ENCODE data around the gene TUBB.

TUBB gene

DNA sequence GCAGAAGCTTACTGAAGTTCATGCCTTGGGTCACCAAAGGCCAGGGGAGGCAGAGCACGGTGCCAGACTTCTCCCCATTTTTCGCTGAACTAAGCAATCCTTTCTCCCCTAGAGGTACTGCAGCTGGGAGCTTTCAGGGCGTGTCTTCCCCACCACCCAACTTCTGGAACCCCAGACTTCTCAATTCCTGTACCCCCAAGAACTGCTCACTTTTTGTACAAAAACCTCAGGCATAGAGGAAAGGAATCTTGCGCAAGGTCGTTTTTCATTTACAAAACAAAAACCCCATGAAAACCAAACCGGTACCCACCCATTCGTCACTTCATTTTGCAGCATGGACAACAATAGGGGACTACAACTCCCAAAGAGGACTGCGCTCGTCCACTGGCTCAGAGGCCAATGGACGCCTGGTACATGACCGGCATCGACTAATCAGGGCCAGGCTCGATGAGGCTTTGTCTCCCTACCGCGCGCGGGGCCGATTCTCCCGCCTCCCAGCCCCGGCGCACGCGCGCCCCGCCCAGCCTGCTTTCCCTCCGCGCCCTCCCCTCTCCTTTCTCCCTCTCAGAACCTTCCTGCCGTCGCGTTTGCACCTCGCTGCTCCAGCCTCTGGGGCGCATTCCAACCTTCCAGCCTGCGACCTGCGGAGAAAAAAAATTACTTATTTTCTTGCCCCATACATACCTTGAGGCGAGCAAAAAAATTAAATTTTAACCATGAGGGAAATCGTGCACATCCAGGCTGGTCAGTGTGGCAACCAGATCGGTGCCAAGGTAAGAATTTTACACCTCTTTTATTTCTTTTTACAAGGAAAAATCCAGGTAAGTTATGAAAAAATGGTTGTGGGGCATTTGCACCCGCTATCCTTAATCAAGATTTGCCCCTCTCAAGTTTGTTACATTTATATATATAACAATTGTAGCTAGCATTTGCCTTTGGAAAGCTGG, at the start of gene TUBB:
Gene TUBB (plus strand): TSS at position 562 of the 947 bp plus-strand sequence. CDS start 155 bp downstream, at position 717.
- DNase-seq = peak; percentile 95

DNA sequence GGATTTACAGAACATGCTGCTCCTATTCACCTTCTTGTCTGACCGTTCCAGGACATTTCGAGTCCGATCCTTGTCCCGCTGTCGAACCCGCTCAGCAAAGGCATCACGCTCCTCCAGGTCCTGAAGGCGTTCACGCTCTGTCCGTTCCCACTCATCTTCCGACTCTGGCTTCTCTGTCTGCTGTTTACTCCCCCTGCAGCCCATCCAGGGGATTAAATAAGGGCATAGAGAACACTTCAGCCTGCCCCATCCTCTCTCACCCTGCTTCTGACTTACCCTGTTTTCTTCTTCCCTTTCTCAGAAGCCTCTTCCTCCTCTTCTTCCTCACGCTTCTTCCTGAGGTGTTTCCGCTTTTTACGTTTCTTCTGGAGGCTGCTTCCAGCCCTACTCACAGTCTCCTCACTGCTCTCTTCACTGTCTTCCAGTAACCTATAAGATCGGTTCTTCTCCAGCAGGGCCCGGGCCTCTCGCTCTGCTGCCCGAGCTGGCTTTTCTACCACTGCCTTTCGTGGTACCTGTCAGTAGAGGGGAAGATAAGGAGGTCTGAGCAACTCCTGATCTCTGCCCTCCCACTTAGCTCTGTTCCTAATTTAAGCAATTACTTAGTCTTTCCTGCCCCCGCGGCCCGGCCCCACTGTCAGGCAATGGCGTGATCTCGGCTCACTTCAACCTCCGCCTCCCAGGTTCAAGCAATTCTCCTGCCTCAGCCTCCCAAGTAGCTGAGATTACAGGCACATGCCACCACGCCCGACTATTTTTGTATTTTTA, 49.2 kb upstream of the TUBB start:
- no peak for DNase-seq

DNA sequence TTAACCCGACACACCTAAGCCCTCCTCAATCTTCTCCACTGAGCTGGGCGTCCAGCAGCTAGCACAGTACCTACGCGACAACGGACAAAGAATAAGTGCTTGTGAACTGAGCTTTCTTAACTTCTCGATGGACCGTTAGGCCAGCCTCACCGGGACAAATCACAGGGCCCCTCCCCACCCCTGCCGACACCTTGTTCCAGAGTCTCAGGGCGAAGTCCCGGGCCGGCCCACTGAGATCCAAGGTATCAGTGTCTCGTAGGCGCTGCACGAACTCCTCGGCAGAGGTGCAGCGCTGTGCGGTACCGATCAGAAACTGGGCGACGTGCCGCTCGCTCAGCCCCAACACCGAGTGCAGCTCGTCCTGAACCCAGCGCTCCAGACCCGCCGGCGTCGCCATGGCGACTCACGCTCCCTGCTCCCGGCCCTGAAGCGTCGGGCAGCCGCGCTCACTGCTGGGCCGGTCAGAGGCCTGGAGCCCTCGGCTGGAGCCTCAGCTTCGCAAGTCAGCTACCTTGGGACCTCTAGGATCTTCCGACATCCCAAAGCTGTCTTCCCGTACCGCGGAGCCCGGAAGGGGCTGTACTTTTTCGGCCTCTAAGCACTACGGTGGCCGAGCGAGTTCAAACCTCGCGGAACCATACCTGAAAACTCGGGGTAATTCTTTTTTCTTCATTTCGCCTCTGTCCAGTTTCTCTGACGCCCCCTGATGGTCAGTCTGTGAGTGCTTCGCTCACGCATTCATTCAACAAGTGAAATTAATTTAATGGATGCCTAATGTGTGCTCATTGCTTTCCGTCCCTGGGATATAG, 47.5 kb upstream of the TUBB start, which contains the start of gene DHX16:
Gene DHX16 (minus strand): TSS at position 562 of the 809 bp plus-strand sequence. CDS start 165 bp downstream, at position 397.
- DNase-seq = peak; percentile 86

DNA sequence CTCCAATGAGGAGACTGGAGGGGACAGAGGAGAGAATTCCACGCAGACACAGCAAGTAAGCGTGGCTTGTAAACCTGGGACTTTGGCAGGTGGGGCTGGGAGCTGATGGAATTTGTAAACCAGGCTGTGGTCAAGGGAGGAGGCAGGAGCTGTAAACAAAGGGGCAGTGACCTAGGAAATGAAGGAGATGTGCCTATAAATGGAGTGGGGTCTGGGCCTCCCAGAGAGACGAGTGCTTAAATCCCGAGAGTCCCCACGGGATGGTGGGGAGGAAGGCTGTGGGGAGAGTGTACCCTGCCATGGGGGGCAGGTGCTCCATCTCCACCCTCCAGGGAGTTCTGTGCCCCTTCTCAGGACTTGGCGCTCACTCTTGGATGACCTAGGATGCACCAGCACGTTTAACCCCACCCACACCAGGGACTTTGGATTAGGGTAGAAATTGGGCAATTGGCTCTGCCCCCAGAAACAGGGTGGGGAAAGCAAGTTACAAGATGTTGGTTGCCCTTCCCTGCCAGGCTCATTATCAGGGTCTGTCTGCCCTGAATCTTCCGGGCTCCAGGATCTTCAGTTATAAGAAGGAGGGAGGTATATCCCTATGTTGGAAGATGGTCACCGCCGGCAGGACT, 43.4 kb upstream of the TUBB start:
- no peak for DNase-seq

DNA sequence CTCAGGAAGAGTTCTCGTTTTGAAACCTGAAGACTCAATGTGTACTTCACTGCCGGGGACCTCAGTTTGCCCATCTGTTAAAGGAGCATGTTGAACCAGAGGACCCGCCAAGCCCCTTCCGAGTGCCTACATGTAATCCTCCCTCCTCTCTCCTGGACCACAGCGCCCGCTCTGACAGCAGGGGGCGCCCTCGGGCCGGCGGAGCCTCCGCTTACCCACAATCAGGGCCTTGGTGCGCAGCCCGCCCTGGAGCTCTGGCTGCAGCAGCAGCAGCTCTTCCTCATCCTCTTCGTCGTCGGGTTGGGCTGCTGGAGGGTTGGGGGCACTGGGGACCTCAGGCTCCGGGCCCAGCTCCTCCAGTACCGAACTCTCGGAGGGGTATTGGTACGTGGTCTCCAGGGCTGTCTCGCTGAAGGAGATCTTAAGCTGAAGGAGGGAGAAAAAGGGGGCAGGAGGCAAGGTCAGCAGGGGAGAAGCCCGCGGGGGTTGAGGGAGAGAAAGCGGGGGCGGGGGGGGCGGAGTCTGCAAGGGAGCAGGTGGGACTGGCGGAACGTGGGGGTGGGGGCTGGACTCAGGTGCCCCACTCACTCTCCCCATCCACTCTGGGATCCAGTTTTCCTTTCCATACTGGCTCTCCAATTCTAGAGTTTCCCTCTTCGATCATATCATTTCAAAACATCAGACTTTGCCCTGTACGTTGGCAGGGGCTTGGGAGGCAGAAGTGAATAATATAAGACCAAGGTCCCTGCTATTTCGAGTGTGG, 41.0 kb upstream of the TUBB start:
- DNase-seq = peak; percentile 92

DNA sequence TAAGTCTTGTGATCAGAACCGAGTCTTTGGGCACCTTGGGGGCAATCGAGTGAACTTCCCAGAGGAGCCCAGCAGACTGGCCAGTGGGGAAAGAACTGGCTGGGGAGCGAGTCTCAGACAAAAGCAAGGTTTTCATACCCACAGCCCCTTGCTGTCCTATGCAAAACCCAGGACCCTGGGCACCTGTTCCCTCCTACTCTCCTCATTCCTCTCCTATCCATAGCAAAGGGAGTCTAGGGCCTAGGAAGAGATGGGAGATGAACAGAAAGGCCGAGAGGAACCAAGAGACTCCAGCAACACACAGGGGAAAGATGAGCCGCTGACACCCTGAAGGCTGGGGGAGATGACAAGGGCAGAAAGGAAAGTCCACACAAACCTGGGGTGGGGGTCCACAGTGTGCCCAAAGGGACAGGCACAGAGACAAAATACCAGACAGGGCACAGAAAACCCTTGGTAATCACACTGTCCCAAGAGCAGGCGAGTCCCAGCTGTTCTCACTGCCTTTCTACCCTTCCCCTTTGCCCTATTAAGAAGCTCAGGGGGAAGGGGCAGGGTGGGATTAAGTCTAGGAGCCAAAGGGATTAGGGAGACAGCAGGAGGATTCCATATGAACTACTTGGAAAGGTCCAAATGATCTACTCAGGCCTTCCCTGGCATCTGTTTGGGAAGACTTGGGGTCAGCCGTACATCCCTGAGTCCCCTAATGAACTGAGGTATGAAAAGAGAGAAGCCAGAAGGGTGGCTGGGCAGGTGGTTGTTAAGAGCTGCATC, 40.2 kb upstream of the TUBB start:
- no peak for DNase-seq

DNA sequence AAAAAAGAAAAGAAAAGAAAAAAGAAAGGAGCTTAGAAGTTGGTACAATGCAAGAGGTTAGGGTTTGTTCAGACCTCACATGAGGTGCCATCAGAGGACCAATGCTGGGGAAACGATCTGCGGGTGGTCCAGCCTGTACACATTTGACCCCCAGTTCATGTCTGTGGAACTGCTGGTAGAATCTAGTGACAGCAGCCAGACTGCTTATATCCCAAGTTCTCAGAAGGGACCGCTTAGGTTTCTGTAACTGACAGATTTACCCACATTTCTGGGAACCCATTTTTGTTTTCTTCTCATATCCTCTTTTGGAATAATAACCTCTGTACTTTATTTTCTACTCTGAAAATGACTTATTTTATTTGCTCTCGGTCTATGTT, 38.4 kb upstream of the TUBB start:
- DNase-seq = no peak

DNA sequence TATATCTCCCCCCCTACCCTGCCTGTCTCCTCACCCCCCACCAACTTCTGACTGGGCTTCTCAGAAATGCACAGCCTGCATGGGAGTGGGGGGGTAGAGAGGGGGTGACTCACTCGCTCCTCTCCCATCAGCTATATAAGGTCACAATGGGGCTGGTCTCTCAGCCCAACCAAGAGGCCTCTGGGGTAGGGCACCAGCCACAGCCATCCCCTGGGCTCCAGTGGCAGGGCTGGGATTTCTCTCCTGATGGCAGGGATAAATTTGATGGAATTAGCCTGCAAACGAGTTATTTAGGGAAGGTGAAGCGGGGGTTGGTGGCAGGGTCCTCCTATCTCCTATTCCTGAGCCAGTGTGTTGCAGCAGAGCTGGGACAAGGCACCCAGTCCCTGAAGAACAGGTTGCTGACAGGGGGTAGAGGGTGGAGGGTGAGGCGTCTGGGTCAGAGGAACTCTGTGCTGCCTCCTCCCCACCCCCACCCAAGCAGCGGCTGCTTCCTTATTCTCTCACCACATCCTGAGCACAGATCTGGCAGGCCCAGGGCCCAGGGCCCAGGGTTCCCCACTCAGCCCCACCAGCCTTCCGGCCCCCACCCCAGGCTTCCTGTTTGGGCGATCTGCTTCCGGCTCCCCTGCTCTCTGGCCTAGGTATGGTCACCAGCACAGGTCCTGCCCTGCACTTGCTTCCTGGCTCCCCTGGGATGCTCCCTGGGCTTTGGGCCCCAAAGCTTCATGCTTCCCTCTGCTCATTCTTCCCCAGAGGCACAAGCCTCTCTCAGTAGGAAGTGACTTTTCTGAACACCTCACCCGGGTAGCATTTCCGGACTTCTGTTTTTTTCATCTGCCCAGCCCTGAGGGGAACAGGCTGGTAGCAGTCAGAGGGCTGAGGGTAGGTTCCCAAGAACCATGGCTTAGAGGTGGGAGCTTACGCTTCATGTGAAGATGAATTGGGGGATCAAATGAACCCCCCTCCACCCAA, 37.7 kb upstream of the TUBB start:
- peak; percentile 85 for DNase-seq

DNA sequence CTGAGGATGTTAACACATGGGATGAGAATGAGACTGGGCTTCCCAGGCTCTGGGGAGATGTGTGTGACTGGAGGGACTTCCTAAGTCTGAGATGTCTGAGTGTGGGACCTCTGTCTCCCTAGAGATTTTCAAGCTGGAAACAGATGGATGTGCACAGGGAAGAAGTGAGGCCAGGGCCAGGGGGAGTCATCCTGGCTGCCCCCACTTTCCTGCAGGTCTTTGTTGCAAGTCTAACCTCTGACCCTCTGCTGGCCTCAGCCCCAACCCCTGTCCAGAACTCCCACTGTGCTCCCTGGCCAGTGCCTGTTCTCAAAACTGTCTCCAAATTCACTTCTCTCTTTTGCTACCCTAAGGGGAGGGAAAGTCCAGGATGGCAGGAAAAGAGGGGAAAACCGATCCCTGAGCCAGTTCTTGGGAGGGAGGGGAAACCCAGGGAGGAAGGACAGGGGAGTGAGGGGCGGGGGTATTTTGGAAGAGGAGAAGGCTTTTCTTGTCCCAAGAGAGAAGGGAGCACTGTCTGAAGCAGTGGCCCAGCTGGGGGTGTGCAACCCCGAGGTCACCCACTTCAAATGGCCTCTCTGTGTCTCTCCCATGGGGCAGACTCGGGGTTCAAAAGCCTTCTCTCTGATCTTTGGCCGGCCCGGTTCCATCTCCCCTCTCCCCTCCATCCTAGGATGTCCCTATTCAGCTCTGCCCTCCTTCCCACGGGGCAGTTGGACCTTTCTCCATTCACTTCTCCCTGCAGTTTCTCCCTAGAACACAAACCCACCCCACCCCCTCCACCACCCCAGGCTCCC, 36.8 kb upstream of the TUBB start:
- DNase-seq = no peak

DNA sequence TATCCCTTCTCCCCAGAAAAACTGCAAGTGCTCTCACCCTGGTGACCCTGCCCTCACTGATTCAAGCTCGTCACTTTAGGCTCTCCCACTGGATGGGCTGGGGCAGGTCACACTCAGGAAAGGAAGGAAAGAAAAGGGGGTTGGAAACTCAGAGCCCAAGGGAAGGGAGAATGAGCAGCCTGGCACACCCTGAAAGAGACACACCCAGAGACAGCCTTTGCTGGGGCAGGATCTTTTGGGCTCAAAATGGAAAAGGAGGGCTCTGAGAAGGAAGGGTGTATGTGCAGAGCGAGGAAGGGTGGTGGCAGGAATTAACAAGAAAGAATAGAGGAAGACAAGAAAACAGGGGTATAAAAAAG, 36.2 kb upstream of the TUBB start:
- no peak for DNase-seq

DNA sequence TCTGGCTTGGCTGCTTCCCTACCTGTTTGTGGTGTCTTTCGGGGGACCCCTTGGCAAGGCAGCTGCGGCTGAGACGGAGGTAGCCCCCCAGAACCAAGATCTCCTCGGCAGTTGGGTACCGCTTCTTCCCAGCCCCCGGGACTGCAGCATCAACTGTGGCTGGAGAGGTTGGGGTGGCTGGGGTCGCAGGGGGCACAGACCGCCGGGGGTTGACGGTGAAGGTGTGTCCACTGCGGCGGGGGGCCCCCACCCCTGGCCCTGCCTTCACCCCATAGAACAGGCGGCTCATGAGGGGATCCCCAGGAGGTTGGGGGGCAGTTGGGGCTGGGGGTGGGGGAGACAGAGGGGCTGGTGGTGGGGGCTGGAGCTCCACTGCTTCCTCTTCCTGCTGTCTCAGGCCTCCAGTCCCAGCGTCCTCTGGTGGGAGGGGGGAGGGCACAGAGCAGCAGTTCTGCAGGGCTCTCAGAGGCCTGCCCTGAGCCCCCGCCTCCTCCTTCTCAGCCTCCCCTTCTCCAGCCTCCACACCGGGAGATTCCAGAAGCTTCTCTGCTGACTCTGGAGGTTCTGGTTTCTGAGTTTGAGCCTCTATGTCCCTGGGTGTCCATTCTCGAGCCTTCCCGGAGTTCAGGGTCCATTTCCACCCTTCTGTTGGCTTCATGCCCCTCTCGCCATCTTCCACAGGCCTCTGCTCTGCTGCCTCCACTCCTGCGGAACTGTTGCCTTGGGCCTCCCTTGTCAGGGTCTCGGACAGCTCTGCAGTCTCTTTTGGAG, 35.6 kb upstream of the TUBB start:
- DNase-seq = peak; percentile 49

DNA sequence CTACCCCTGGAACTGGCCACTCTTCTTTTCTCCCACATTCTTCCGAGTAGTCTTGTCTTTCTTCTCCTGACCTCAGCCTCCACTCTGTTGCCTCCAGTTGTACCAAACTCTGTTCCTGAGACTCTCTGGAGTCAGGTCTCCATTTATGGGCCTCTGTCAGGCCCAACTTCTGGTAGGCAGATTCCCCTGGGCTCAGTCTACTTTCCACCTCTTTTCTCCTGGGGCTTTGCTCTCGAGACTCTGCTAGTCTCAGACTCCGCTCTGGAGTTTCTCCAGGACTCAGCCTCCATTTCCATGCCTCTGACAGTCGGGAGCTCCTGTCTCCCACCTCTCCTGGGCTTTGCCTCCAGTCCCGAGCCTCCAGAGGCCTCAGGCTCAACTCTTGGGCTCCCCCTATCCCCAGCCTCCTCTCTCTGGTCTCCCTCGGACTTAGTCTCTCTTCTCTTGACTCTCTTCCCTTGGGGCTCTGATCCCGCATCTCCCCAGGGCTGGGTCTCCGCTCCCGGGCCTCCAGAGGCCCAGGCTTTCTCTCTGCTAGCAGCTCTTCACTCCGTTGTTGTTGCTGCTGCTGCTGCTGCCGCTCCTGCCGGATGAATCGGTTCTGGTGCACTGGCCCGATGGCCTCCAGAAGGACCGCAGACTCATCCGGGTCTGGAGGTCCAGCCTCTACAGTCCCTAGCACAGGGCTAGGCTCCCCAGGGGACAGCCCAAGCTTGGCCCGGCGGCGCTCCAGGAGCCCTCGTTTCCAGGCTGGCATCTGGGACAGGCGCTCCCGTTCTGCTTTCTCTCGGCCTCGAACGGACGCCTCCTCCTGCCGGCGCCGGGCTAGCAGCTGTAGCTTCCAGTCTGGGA, 34.8 kb upstream of the TUBB start:
- DNase-seq = no peak

DNA sequence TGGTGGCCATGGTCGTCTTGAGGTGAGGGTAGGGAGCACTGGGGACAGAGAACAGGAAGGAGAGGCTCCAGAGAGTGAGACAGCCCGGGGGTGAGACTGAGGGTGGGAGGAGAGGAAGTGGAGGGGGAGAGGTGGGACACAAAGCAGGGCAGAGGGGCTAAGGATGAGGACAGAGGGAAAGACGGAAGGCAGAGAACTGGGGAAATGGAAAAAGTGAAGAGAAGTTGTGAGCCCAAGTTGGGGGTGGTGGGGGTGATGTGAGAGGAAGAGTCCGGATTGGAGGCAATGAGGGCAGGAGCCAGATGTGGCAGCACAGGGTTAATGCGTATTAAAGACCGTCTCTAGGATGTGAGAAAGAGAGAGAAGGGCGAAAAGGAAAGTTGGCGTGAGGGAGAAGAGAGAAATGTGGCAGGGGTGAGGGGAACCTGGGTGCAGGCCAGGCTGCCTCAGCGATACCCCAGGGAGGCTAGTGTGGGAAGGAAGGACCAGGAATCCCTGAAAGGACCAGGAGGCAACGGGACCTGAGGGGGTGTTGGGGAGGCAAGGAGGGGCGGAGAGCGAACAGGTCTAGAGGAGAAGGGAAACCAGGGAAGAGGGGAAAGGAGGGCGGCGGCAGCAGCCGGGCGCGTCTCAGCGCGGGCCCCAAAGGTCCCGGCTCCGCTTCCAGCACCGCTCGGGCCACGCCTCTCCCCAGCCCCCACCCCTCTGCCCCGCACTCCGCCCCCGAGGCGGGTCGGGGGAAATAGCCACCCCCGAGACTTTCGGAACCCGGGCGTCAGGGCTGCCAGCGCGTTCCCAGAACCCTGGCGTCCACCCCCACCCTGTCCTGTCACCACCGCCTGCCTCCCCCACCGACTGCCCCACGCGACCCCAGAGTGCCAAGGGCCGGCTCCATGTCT, 33.9 kb upstream of the TUBB start, which contains the start of gene PPP1R18:
Gene PPP1R18 (minus strand): TSS at position 637 of the 899 bp plus-strand sequence. CDS start 627 bp downstream, at position 10.
- peak; percentile 88 for DNase-seq

DNA sequence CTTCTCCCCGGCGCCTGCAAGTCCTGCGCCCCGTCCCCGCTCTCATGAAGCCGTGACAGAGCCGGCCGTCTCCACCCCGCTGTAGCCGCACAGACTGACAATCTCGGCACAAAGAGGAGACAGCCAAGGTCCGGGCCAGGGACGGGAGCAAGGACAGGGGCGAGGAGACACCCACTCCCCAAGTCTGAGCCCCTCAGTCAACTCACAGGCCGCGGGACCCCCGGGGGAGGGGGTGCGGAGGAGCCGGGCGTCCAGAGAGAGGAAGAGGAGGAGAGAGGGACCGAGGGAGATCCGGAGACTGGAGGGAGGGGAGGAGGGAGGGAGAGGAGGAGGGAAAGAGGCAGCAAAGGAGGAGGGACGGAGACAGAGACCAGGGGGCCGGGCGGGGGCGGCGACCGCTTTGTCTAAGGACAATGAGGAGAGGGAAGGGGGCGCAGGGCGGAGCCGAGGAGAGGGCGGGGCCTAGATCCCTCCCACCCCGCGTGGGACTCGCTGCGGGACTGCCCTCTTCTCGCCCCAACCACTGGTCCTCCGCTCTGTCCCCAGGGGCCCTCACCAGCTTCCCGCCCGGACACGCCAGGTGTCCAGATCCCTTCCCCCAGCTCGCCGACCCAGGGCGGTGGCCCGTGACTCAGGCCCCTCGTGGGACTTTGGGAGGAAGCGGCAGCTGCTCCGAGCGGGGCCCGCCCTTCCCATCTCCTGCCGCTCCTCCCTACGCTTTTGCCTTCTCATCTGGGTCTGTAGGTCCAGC, 33.1 kb upstream of the TUBB start:
- DNase-seq = peak; percentile 74
